ENCODE results near the gene FBLN2. TPM values are rescaled to one million over a fixed set of nuclear protein-coding genes. Genes with fewer than 3 reads are reported as not detected.

FBLN2 gene
- total RNA-seq, 1 donor from 2014 or later = 16.5 TPM

GRCh38 chr3:13583251-13584180 lies 34.6 kb downstream of the FBLN2 start:
- DNase-seq = no peak

GRCh38 chr3:13584427-13584891 lies 35.5 kb downstream of the FBLN2 start:
- DNase-seq = no peak

DNA sequence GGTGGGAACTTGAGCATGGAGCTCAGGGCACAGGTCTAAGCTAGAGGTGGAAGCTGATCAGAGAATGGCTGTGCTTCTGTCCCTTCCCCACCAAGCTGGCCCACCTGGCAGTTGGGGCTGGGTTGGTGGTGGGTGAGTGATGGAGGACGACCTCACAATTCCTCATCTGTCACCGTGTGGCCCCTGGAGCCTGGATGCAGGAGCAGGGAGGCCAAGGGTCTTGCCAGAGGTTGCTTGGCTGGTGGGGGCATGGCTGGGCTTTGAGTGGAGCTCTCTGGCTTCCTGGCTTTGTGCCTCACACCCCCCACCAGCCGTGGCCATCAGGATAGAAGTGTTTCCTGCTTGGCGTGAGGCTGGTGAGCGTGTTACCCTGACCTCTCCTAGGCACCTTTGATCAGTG lies 36.0 kb downstream of the FBLN2 start:
- DNase-seq = no peak

DNA sequence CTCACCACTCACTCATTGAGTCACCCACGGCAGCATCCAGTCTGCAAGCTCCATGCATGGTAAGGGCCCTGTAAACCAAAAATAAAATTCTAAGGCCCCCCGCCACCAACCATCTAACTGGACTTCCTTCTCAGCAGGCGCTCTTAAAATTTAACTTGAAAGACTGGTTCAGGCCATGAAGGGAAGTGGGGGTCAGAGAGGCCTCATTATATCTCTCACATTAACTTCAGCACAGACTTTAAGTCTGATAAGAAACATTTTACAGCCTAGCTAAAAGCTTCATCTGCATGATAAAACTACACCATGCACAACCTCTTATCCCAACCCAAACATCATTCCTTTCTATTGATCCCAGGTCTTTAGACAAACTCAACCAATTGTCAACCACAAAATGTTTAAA lies 38.5 kb downstream of the FBLN2 start:
- no peak for DNase-seq

DNA sequence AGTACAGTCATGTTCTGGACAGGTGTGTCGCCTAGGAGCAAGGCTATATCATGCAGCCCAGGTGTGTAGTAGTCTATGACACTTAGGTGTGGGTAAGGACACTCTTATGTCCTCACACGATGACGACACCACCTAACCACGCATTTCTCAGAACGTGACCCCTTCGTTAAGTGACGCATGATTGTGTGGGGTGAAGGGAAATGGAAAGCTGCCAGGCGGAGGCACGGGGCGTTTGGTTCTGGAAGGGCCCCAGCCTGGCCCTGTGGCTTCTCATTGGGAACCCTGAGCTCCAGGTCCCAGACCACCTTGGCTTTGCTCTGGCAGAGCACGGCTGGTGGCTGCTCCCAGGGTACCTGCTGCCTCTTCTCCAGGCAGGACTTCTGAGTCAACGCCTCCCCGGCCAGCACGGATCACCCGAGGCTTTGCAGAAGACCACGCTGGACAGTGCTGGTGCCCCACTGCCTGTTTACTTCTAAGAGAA lies 39.3 kb downstream of the FBLN2 start:
- DNase-seq = no peak

GRCh38 chr3:13588993-13589392 lies 40.1 kb downstream of the FBLN2 start:
- no peak for DNase-seq

- DNase-seq = no peak
These were observed 42.1 kb downstream of the FBLN2 start for GRCh38 chr3:13590841-13591520.

DNA sequence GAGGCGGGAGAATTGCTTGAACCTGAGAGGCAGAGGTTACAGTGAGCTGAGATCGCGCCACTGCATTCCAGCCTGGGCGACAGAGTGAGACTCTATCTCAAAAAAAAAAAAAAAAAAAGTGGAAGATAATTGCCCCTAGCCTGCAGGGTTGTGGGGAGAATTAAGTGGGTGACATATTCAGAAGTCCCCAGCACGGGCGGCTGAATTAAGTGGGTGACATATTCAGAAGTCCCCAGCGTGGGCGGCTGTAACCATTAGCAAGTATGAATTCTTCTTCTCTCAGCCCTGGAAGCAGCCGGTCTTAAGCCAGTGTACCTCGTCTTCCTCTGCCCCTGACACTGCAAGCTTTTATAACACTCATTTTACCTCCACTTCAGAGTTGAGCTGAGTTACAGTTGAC lies 44.7 kb downstream of the FBLN2 start:
- no peak for DNase-seq

DNA sequence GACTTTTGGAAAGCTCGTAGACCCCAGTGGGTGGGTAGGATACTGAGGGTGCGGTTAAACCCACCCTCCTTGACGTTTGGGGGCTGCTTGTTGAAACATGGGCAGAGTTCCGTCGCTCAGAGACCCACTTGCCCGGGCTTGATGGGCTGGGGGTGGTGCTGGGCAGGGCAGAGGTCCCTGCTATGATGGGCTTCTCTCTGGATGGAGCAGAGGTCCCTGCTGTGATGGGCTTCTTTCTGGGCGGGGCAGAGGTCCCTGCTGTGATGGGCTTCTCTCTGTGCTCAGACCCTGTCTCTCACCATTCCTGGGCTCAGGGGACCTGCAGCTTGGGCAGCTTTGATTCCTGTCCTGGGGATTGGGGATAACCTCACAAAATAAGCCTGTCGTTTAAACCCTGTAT lies 45.2 kb downstream of the FBLN2 start:
- DNase-seq = no peak

DNA sequence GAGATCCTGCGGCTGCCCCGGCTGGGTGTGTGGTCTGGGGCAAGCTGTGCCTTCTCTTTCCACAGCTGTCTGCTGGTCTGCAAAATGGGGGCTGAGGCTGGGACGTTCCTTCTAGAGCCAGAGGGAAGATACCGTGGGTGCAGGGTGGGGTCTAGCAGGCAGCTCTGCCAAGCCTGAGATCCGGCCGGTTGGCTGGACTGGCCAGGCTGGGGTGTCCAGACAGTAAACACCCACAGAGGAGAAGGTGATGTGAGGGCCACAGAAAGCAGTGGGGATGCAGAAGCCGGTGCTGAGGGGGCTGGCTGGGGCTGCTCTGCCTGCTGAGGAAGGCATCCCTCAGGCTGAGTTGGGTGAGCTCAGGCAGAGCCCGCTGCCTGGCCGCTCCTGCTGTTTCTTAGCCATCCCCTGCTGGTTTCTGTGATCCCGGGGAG lies 46.1 kb downstream of the FBLN2 start:
- DNase-seq = no peak

GRCh38 chr3:13595485-13595884 lies 46.6 kb downstream of the FBLN2 start:
- no peak for DNase-seq

DNA sequence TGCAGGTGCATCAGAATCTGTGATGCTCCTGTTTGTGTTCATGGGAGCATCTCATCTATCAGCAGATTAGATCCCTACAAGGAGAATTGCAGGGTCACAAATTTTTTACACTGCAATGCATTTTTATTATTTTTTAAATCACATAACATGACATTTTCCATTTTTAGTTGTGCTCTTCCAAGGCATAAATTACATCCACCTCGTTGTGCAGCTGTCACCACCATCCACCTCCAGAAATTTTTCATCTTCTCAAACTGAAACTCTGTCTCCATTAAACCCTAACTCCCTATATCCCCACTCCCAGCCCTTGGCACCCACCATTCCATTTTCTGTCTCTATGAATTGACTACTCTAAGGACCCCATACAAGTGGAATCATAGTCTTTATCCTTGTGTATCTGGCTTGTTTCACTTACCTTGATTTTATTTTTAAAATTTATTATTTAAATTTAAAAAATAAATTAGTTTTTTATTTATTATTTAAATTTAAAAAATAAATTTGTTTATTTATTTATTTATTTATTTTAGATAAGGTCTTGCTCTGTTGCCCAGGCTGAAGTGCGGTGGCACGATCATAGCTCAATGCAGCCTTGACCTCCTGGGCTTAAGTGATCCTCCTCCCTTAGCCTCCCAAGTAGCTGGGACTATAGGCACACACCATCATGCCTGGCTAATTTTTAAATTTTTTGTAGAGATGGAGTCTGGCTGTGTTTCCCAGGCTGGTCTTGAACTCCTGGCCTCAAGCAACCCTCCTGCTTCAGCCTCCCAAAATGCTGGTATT lies 47.7 kb downstream of the FBLN2 start:
- DNase-seq = no peak

- DNase-seq = no peak
These were observed 48.7 kb downstream of the FBLN2 start for GRCh38 chr3:13597661-13598060.

- DNase-seq = no peak
These were observed 49.3 kb downstream of the FBLN2 start for GRCh38 chr3:13598201-13598600.

- DNase-seq = no peak
These were observed 50.3 kb downstream of the FBLN2 start for GRCh38 chr3:13598926-13599886.

DNA sequence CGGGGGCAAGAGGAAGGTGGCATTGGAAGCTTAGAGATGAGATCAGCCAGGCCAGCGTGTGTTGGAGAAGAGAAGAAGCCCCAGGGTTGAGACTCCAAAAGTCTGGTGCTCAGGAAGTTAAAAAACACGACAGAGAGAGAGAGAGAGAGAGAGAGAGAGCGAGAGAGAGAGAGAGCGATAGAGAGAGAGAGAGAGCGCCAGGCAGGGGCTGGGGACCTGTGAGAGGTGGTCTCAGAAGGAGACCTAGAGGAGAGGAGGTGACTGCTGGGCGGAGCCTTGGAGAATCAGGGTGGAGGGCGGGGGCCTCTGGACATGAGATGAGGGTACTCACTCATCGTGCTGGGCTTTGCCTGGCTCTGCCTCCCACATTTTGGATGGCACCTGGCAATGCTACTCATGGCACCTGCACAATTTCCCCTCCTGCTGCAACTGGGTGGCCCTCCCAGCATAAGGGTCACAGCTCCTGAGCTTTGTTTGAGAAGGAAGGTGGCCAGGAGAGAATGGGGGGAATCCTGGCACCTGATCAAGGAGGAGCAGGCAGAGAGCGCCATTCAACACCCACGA lies 51.0 kb downstream of the FBLN2 start:
- DNase-seq = no peak

GRCh38 chr3:13600950-13601691 lies 52.2 kb downstream of the FBLN2 start:
- DNase-seq = no peak

DNA sequence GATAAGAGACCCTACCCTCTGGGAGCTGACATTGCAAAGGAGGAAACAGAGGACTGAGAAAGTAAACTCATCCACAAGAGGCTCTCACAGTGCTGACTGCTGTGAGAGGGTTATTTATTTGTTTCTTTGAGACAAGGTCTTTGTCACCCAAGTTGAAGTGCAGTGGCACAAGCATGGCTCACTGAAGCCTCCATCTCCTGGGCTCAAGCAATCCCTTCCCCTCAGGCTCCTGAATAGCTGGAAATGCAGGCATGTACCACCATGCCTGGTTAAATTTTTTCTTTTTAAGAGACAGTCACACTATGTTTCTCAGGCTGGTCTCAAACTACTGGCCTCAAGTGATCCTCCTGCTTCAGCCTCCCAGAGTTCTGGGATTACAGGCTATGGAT lies 52.8 kb downstream of the FBLN2 start:
- no peak for DNase-seq

DNA sequence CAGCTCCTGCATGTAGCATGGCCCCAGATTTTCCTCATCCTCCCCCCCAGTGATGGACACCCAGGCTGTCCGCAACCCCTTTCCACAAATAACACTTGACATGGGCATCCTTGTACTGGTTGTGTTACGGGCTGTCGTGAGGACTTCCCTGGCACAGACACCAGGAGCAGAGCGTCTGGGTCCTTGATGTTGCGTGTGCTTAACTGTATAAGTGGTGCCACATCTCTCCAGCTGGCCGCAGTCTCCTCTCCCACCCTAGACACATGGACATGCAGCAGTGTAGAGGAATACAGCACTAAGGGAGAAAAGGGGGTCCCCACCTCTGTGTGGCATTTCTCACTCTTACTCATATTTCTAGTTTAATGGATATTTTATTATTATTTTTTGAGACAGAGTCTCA lies 56.6 kb downstream of the FBLN2 start:
- no peak for DNase-seq

DNA sequence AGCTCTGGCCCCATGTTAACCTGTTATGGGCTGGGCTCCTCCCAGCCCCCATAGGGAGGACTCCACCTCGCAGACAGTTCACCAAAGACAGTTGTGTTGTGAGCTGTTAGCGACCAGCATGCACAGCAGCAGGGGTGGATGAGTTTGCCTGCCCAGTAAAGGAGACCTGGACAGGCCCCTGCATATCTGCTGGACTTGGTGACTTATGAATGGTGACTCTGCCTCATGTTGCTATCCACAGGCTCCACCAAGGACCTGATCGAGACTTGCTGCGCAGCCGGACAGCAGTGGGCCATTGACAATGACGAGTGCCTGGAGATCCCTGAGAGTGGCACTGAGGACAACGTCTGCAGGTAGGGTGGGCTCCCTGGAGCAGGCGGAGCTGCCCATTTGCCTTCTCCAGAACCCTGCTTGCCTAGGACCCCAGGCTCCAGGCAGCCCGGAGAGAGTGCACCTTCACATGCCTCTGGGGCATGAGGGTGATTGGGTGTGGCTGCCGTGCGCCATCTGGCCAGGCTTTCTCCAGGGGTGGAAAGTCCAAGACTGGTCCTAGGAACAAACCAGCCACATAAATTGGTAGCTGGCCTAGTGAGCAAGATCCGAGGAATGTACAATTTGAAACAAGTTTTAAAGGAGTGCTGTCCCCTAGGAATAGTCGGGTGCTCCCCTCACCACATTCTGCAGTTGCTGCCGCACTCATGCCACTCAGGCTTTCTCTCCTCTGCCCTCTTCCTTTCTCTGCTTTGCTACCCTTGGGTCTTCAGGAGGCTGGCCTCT lies 59.1 kb downstream of the FBLN2 start:
- DNase-seq = no peak

All from dermis blood vessel endothelial cell (primary cell).